ENCODE data around the gene FSTL4.

The FSTL4 gene

GRCh38 chr5:133428072-133428660 is 184.2 kb downstream of the FSTL4 start:
- no peak for DNase-seq (ENCODE audit: low spot score)

GRCh38 chr5:133427121-133427777 is 185.1 kb downstream of the FSTL4 start:
- DNase-seq (ENCODE audit: low spot score): no peak

- DNase-seq (ENCODE audit: low spot score): no peak
Measured at GRCh38 chr5:133426264-133426663, 186.1 kb downstream of the FSTL4 start.

- no peak for DNase-seq (ENCODE audit: low spot score)
Measured at GRCh38 chr5:133425764-133426163, 186.6 kb downstream of the FSTL4 start.

- no peak for DNase-seq (ENCODE audit: low spot score)
Measured at GRCh38 chr5:133425222-133425621, 187.1 kb downstream of the FSTL4 start.

- peak; percentile 84 for DNase-seq (ENCODE audit: low spot score)
Measured at GRCh38 chr5:133423618-133424282, 188.6 kb downstream of the FSTL4 start.

- DNase-seq (ENCODE audit: low spot score): no peak
Measured at GRCh38 chr5:133423011-133423617, 189.2 kb downstream of the FSTL4 start.

DNA sequence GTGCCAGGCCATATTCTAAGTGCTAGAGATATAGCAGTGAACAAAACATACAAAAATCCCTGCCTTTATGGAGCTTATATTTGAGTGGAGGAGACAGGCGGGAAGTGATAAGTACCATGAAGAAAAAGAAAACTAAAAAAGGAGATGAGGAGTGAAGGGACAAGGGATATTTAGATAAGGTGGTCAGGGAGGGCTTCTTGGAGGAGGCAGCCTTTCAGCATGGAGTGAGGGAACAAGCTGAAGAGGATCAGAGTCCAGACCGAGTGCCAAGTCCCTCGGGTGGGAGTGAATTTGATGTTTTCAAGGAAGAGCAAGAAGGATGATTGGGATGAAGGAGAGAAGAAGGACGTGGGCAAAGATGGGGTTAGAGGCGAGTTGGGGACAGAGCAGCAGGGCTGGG is 190.5 kb downstream of the FSTL4 start:
- no peak for DNase-seq (ENCODE audit: low spot score)

DNA sequence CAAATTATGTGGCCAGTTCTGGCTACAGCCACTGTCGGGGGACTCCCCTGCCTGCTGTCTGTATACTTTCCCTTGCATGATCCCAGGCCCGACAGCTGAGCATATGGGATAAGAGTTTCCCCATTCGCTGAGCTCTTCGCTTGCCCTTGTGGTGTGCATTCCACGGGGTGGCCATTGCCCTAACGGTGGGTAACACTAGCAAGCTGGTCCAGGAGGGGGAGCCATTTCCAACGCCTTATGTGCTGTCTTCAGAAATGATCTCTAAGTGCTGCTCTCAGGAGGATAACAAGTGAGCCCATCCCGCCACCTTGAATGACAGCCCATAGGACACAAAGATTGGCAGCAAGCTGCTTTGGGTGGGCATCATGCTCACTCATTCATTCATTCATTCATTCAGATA is 190.9 kb downstream of the FSTL4 start:
- peak; percentile 28 for DNase-seq (ENCODE audit: low spot score)

DNA sequence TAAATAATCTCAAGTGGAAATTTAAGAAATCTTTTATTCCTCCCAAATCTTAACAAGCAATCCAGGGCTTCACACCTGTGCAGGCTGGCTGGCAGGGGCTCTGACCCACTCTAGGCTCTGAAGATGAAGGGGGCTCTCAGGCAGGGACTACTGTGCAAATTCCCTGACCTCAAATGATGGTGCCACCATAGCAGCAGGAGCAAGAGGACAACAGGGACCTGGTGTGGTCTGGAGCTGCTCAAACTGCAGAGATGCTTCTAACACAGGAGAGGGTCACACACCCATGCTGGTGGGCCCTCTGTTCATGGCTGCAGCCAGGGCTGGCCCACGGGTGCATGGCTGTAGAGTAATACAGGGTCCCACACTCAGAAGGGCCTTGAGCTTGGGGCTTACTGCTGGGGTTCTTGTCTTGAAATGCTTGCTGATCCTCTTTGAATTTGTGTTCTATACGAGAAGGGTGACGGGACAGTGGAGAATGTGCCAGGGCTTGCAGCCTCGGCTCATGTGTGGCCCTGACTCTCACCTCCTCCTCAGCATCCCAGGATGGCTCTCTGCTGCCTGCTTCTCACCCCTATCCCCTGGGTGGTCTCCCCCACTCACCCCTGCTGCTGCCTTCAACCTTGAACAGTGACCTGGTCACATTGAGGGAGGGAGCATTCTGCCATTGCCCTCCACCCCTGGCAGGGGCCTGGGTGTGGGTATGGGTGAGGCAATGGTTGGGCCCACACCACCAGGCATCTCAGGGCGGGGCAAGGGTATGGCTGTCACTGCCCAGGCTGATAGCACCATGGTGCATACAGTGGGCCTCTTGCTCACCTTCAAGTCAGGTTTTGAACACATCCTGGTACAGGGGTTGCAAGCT is 191.7 kb downstream of the FSTL4 start:
- DNase-seq (ENCODE audit: low spot score): no peak

DNA sequence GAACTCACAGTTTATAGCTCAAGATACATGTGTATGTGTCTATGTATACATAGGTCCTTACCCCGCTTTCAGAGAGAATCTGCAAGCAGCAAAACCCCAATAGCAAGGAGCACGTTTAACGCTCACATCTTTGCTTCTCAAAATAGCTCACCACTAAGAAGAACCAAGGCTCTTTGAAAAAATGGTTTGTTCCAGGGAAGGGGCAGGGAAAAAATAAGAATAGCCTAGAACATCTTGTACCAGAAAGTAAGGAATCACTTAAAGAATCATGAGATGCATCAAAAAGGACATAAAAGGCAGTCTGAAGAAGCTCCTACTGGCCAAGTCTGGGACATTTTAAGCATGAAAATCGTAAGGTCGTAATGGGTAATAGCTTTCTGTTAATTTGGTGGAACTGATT is 196.4 kb downstream of the FSTL4 start:
- DNase-seq (ENCODE audit: low spot score): no peak

DNA sequence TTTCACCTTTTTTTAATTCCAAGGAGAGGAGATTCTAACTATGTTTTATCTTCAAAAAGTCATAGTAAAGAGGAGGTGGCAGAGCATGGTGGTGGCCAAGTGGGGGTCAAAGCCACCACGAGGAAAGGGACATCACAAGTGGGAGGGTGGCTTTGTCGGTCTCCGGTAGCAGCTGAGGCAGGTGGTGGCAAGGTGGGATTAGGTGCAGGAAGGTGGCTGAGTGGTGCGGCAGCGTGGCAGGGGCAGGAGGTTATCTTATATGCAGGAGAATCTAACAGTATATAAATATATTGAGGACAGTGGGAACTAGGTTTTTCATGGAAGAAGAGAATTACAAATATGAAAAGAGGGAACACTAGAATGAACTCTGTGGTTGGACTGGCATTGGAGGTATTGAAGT is 196.8 kb downstream of the FSTL4 start:
- DNase-seq (ENCODE audit: low spot score): no peak

- no peak for DNase-seq (ENCODE audit: low spot score)
Measured at GRCh38 chr5:133412661-133413060, 199.7 kb downstream of the FSTL4 start.

DNA sequence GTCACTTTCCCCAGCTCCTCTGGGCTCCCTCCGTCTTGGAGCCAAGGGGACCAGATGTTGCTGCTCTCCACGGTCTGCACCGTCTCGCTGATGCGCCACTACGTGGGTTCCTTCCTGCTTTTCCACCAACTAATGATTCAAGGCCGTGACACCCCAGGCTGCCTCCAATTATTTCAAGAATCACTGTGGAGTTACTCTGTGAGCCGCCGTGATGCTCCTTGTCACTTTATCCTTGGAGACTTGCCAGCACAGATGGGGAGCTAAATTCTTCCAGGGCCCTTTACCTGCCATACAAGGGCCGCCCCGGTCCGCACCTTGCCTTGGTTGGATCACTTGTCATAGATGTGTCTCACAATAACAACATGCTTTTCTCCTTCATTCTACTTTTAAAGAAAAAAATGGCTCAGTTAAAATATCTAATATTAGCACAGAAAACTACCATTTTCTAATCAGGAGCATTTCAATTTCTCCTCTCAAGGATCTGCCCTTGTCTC is 202.0 kb downstream of the FSTL4 start:
- no peak for DNase-seq (ENCODE audit: low spot score)

- no peak for DNase-seq (ENCODE audit: low spot score)
Measured at GRCh38 chr5:133409210-133409674, 203.1 kb downstream of the FSTL4 start.

GRCh38 chr5:133408322-133408721 is 204.0 kb downstream of the FSTL4 start:
- no peak for DNase-seq (ENCODE audit: low spot score)

DNA sequence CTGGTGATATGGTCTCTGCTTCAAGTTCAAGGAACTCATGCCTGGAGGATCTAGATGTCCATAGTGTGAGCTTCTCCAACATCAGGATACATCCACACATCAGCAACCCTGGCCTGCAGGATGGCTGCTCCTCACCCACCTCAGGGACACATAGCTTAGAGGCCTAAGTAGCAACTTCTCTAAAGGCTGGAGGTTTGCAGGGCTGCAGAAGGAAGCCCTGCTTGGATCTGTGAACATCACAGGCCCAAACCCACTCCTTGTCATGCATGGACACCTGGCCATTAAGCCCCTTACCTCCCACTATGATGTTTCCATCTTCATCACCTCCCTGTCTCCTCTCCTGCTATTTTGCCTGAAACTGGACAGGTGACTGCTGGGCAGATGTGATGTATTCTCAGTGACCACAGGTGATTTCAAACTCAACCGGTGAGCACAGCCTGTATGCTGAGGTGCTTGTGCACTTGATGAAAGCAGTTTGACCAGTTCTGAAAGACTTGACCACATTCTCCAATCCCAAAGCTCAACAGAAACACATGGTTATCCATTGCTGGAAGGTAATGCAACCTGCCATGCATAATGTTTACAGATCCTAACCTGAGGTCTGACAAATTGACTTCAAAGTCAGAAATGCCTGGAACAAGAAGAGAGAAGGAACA is 205.2 kb downstream of the FSTL4 start:
- no peak for DNase-seq (ENCODE audit: low spot score)

- DNase-seq (ENCODE audit: low spot score): no peak
Measured at GRCh38 chr5:133406208-133406976, 205.9 kb downstream of the FSTL4 start.

DNA sequence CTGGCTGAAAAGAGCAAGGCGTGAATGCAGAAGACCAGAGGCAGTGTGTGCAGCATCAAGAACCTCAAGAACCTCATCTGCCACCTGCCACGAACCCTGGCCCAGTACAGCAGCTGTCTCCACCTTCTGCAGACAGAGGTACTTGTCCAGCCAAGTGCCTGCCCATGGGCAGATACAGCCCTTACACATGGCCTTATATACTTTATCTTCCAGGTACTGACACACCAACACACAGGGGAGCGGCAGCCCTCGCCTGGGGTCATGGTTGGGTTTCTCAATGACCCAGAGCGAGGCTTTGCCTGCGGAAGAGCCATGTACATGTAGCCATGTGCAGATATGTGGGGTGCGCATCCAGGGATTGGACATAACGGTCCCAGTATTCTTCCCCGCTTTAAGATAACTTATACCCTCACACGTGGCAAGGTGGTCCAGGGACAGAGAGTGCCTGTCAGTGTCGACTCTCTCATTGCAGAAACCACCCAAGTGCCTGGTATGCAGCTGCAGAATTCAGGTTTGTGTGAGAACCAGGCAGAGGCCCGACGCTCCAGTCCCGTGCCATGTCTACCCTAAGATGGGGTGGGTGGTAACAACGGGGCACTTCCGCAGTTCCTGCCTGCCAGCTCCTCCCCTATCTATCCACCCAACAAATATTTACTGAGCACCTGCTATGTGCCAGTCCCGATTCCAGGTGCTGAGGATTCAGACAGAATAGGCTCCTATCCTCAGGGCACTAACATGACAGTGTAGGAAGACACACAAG is 206.9 kb downstream of the FSTL4 start:
- DNase-seq (ENCODE audit: low spot score): no peak

DNA sequence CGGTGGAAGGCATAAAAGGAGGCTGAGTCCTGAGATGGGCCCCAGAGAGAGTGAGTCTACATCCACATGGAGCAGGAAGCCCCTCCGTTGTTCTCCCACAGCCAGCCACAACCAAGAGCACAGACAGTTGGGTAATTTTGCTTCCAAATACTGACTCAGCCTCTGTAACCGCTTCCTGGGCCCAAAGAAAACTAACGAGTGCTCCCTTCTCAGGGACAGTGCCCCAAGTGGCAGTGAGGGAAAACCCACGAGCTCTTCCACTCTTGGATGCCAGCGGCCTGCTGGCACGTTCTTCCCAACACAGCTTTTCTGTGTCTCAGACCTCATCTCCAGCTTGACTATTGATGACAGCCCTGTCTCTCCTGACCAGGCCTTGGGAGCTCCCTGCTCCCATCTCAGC is 207.6 kb downstream of the FSTL4 start:
- no peak for DNase-seq (ENCODE audit: low spot score)
